HepG2 (cell line): ENCODE results near the gene TAF6L. TPM values are rescaled to one million over a fixed set of nuclear protein-coding genes. Genes with fewer than 3 reads are reported as not detected.

Experiments
- CBX5 ChIP-seq: sonication (generic); formaldehyde crosslinking; IDR thresholded peaks from 2 replicates; pipeline ENCODE4 v1.4.0; 2020; ENCODE audit warnings: missing genetic modification reagents, borderline replicate concordance
- CHD4 ChIP-seq: fragments of 200-600 bp; sonication (generic); IDR thresholded peaks from 2 replicates; pipeline ENCODE4 v1.7.0; 2017; ENCODE audit warnings: mild to moderate bottlenecking, low read length, borderline replicate concordance
- E2F1 ChIP-seq: sonication (generic); formaldehyde crosslinking; IDR thresholded peaks from 2 replicates; pipeline ENCODE4 v1.5.0; 2020; ENCODE audit warnings: missing genetic modification reagents
- HCFC1 ChIP-seq: fragments of 150-350 bp; IDR thresholded peaks from 2 replicates; pipeline ENCODE4 v1.6.1; 2014; ENCODE audit warnings: low read depth, low read length
- HNRNPL ChIP-seq: fragments of 200-400 bp; formaldehyde crosslinking; IDR thresholded peaks from 2 replicates; pipeline ENCODE4 v1.6.1; 2017; ENCODE audit warnings: mild to moderate bottlenecking, low read depth, low read length
- KLF12 ChIP-seq: sonication (generic); formaldehyde crosslinking; IDR thresholded peaks from 2 replicates; pipeline ENCODE4 v1.4.0; 2020; ENCODE audit warnings: missing genetic modification reagents, borderline replicate concordance
- MAZ ChIP-seq, 2 experiments: sonication (generic) in 1 of 2; formaldehyde crosslinking in 1 of 2; IDR thresholded peaks; 2 replicates each; pipeline versions ENCODE4 v1.5.0 to v1.6.1; 2012 to 2020; ENCODE audit warnings: low read depth in 2 of 2, mild to moderate bottlenecking in 2 of 2, borderline replicate concordance in 1 of 2, improper control_type of control experiment in 1 of 2, low read length in 1 of 2, missing genetic modification reagents in 1 of 2, moderate library complexity in 1 of 2
- NCOR1 ChIP-seq: fragments of 200-600 bp; sonication (generic); IDR thresholded peaks from 2 replicates; pipeline ENCODE4 v1.7.0; 2017; ENCODE audit warnings: antibody characterized with exemption, low read length, borderline replicate concordance
- PBX2 ChIP-seq: IDR thresholded peaks from 2 replicates; pipeline ENCODE4 v1.6.1; 2016; ENCODE audit warnings: control low read depth
- PBX3 ChIP-seq: sonication (generic); formaldehyde crosslinking; IDR thresholded peaks from 2 replicates; pipeline ENCODE4 v1.8.1; 2023; ENCODE audit warnings: missing genetic modification reagents, inconsistent platforms, borderline replicate concordance
- POLR2A ChIP-seq, 2 experiments: IDR thresholded peaks; 2 replicates each; pipeline ENCODE4 v1.6.1; 2011; ENCODE audit warnings: low read depth in 2 of 2, low read length in 2 of 2, mild to moderate bottlenecking in 1 of 2, moderate library complexity in 1 of 2; ENCODE audit not compliant: insufficient read depth in 1 of 2
- POLR2G ChIP-seq: fragments of 200-400 bp; formaldehyde crosslinking; IDR thresholded peaks from 2 replicates; pipeline ENCODE4 v1.6.1; 2018; ENCODE audit warnings: mild to moderate bottlenecking, low read depth, low read length, moderate library complexity
- YEATS4 ChIP-seq: sonication (generic); formaldehyde crosslinking; IDR thresholded peaks from 2 replicates; pipeline ENCODE4 v1.4.0; 2020; ENCODE audit warnings: missing genetic modification reagents, borderline replicate concordance
- ZFP1 ChIP-seq: IDR thresholded peaks from 2 replicates; pipeline ENCODE4 v1.6.1; 2016
- ZFP82 ChIP-seq: sonication (generic); formaldehyde crosslinking; IDR thresholded peaks from 2 replicates; pipeline ENCODE4 v1.5.1; 2020; ENCODE audit warnings: mild to moderate bottlenecking, missing genetic modification reagents, borderline replicate concordance
- ZFYVE20 ChIP-seq: sonication (generic); formaldehyde crosslinking; IDR thresholded peaks from 2 replicates; pipeline ENCODE4 v1.8.0; 2023; ENCODE audit warnings: low read depth, mild to moderate bottlenecking, moderate library complexity, missing genetic modification reagents, borderline replicate concordance
- ZIK1 ChIP-seq: sonication (generic); formaldehyde crosslinking; IDR thresholded peaks from 2 replicates; pipeline ENCODE4 v1.5.0; 2020; ENCODE audit warnings: mild to moderate bottlenecking, low read depth, missing genetic modification reagents, borderline replicate concordance
- ZMAT3 ChIP-seq: sonication (generic); formaldehyde crosslinking; conservative IDR thresholded peaks from 2 replicates; pipeline ENCODE4 v1.7.0; 2021; ENCODE audit warnings: missing genetic modification reagents
- ZNF232 ChIP-seq: sonication (generic); formaldehyde crosslinking; IDR thresholded peaks from 2 replicates; pipeline ENCODE4 v1.4.0; 2020; ENCODE audit warnings: missing genetic modification reagents, borderline replicate concordance
- ZNF383 ChIP-seq: sonication (generic); formaldehyde crosslinking; IDR thresholded peaks from 2 replicates; pipeline ENCODE4 v1.4.0; 2020; ENCODE audit warnings: missing genetic modification reagents, mild to moderate bottlenecking, borderline replicate concordance
- ZNF747 ChIP-seq: sonication (generic); formaldehyde crosslinking; IDR thresholded peaks from 2 replicates; pipeline ENCODE4 v1.8.1; 2023; ENCODE audit warnings: missing genetic modification reagents, mild to moderate bottlenecking, borderline replicate concordance
- polyA plus RNA-seq, 8 experiments: library from polyadenylated mRNA; depleted of rRNA in 3 of 8; stranded (reverse) in 7 of 8; unstranded in 1 of 8; fragments of >200 nt; fragmentation: Illumina TruSeq in 4 of 8; extraction: Trizol in 4 of 8; gene quantifications; 2 replicates each; pipeline versions ENCODE4 v1.2.1 to v1.2.3, GENCODE V29; 2011 to 2016; ENCODE audit warnings: low read depth in 4 of 8, missing spikeins in 1 of 8, mixed read lengths in 1 of 8; ENCODE audit not compliant: insufficient read depth in 1 of 8
- total RNA-seq, 5 experiments: library from RNA; depleted of rRNA; stranded (reverse); fragments of >200 nt; fragmentation: Illumina TruSeq; extraction: Trizol; gene quantifications; 2 replicates each; pipeline ENCODE4 v1.2.3, GENCODE V29; 2016; ENCODE audit warnings: low read depth in 1 of 5
- TF ChIP-seq, protein P1 (sequence below), 2 experiments: fragments of 450-650 bp in 1 of 2; sonication (generic) in 1 of 2; formaldehyde crosslinking; IDR thresholded peaks; 2 replicates each; pipeline versions ENCODE4 v1.5.0 to v1.8.0; 2020 to 2022; ENCODE audit warnings: mild to moderate bottlenecking in 1 of 2, missing genetic modification reagents in 1 of 2
- TF ChIP-seq, protein P2 (sequence below): IDR thresholded peaks from 2 replicates; pipeline ENCODE4 v1.6.1; 2016; ENCODE audit warnings: mild to moderate bottlenecking, missing biosample characterization, missing genetic modification reagents

Gene TAF6L
- total and polyA plus RNA-seq, 2 of the 13 experiments (the other 11 are each of a cell fraction or from before 2014, with no cell fraction given) = 12.6 to 19.4 TPM

- no peak for TF ChIP-seq ZFYVE20 (CRISPR knock-in tag)
- TF ChIP-seq, protein P1, sequence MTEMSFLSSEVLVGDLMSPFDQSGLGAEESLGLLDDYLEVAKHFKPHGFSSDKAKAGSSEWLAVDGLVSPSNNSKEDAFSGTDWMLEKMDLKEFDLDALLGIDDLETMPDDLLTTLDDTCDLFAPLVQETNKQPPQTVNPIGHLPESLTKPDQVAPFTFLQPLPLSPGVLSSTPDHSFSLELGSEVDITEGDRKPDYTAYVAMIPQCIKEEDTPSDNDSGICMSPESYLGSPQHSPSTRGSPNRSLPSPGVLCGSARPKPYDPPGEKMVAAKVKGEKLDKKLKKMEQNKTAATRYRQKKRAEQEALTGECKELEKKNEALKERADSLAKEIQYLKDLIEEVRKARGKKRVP (CRISPR knock-in tag; IDR thresholded peaks at IDR 0.05) = 0 out of 4 replicates have a peak, but pooled peaks of 1 of the 2 experiments have one; percentile 32
- TF ChIP-seq HCFC1 = no peak
- TF ChIP-seq POLR2G = peak; percentile 75
- peak; percentile 92; the same call in 1 of the 2 replicates for TF ChIP-seq MAZ (IDR thresholded peaks at IDR 0.05; ENCODE audit: borderline replicate concordance, low read depth, low read length)
- TF ChIP-seq MAZ (CRISPR knock-in tag; IDR thresholded peaks at IDR 0.05; ENCODE audit: low read depth) = peak; percentile 83
- TF ChIP-seq ZMAT3 (CRISPR knock-in tag) = no peak
- TF ChIP-seq ZFP82 (CRISPR knock-in tag) = no peak
- TF ChIP-seq E2F1 (CRISPR knock-in tag) = no peak
- TF ChIP-seq ZFP1 (CRISPR knock-in tag) = no peak
- peak; percentile 96 for TF ChIP-seq YEATS4 (CRISPR knock-in tag)
- no peak for TF ChIP-seq PBX3 (CRISPR knock-in tag)
- no peak for TF ChIP-seq ZIK1
- TF ChIP-seq HNRNPL = no peak
- peak; percentile 60 to 88; a peak in 3 of 4 replicates for TF ChIP-seq POLR2A (IDR thresholded peaks at IDR 0.05; ENCODE audit: insufficient read depth in 1 of 2, low read depth in 2 of 2, low read length in 2 of 2)
- TF ChIP-seq CBX5 = peak; percentile 67; the same call in 1 of the 2 replicates
- no peak for TF ChIP-seq PBX2 (CRISPR knock-in tag)
- TF ChIP-seq NCOR1 = peak; percentile 76; the same call in 1 of the 2 replicates
- TF ChIP-seq, protein P2, sequence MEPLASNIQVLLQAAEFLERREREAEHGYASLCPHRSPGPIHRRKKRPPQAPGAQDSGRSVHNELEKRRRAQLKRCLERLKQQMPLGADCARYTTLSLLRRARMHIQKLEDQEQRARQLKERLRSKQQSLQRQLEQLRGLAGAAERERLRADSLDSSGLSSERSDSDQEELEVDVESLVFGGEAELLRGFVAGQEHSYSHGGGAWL (CRISPR knock-in tag) = peak; percentile 78
- peak; percentile 76; the same call in 1 of the 2 replicates for TF ChIP-seq ZNF747
- peak; percentile 31; the same call in 1 of the 2 replicates for TF ChIP-seq KLF12 (CRISPR knock-in tag)
- no peak for TF ChIP-seq CHD4
- TF ChIP-seq ZNF232 (CRISPR knock-in tag) = no peak
- TF ChIP-seq ZNF383 (CRISPR knock-in tag) = peak; percentile 55; the same call in 1 of the 2 replicates
Measured at GRCh38 chr11:62771144-62772021, at the start of gene TAF6L (continued).
